ENCODE results near the gene TANGO6. TPM values are rescaled to one million over a fixed set of nuclear protein-coding genes. Genes with fewer than 3 reads are reported as not detected.

TANGO6 gene
- total and polyA plus RNA-seq, 12 donors: 1.9 to 17.9 (median 10.9) TPM

DNA sequence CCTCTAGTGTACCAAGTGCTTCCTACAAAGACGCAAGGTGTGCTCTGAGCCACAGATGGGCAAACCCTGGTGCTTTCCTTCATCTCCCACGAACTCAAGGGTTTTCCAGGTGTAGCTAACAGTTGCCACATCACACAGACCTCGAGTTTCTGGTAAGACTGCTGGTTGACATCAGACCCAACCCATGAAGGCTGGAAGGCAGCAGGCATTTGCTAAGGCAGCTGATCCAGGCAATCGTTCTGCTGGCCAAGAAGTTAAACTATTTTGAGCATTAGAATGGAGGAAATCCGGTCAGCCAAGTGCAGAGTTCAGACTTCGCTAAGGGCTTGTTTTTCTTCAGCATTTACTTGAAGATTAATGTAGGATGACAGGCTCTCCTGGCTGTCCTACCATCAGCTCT, 273.6 kb downstream of the TANGO6 start:
- TF ChIP-seq POLR2A (IDR thresholded peaks at IDR 0.05): no peak
- TF ChIP-seq, protein P1, sequence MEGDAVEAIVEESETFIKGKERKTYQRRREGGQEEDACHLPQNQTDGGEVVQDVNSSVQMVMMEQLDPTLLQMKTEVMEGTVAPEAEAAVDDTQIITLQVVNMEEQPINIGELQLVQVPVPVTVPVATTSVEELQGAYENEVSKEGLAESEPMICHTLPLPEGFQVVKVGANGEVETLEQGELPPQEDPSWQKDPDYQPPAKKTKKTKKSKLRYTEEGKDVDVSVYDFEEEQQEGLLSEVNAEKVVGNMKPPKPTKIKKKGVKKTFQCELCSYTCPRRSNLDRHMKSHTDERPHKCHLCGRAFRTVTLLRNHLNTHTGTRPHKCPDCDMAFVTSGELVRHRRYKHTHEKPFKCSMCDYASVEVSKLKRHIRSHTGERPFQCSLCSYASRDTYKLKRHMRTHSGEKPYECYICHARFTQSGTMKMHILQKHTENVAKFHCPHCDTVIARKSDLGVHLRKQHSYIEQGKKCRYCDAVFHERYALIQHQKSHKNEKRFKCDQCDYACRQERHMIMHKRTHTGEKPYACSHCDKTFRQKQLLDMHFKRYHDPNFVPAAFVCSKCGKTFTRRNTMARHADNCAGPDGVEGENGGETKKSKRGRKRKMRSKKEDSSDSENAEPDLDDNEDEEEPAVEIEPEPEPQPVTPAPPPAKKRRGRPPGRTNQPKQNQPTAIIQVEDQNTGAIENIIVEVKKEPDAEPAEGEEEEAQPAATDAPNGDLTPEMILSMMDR (IDR thresholded peaks at IDR 0.05): no peak
- peaks cover 0 to 54% of the 10 kb centered on the region in 2 donors for H3K36me3 ChIP-seq (replicated peaks in 1 of 2)
- no peak for DNase-seq
- peak overlapping the region in 2 of 5 donors; percentile 22 to 35 for H3K27ac ChIP-seq
- no peak overlapping the region for H3K4me3 ChIP-seq
- no peaks in the 10 kb centered on the region for H3K9me3 ChIP-seq (replicated peaks in 1 of 3)
- no peaks in the 10 kb centered on the region for H3K4me1 ChIP-seq (replicated peaks in 1 of 2)
- intact Hi-C loops (cut with DNase I): no loop called here
- no peaks in the 10 kb centered on the region for H3K27me3 ChIP-seq
- 55 to 79% (median 67%) methylated on average over 3 to 6 of the region's 6 CpGs for WGBS, 4 donors

DNA sequence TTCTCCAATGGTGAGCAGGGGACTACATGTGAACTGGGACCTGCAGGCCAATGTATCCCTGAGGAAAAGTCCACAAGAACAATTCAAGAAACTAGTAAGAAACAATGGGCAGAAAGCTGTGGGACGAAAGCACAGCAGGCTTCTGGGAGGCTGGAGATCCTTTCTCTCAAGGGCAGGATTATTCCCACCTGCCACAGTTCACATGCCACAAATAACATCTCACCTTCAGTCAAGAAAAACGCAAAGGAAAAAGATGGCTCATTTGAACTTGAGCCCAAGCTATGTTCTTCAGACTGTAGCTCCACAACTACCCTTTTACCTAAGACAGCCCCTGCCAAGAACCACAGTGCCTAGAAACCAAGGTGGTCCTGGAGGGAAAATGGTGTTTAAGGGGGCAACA, 275.1 kb downstream of the TANGO6 start:
- 91 to 100% (median 98%) methylated on average over 2 of the region's 2 CpGs for WGBS, 4 donors
- no peak for DNase-seq
- peaks cover 0 to 54% of the 10 kb centered on the region in 2 donors for H3K36me3 ChIP-seq (replicated peaks in 1 of 2)
- H3K9me3 ChIP-seq (replicated peaks in 1 of 3): no peaks in the 10 kb centered on the region
- TF ChIP-seq, protein P1 (IDR thresholded peaks at IDR 0.05): no peak
- TF ChIP-seq POLR2A (IDR thresholded peaks at IDR 0.05): no peak
- no peaks in the 10 kb centered on the region for H3K4me1 ChIP-seq (replicated peaks in 1 of 2)
- H3K27me3 ChIP-seq: no peaks in the 10 kb centered on the region
- intact Hi-C loops (cut with DNase I): no loop called here
- H3K4me3 ChIP-seq: no peak overlapping the region
- H3K27ac ChIP-seq: no peak overlapping the region

DNA sequence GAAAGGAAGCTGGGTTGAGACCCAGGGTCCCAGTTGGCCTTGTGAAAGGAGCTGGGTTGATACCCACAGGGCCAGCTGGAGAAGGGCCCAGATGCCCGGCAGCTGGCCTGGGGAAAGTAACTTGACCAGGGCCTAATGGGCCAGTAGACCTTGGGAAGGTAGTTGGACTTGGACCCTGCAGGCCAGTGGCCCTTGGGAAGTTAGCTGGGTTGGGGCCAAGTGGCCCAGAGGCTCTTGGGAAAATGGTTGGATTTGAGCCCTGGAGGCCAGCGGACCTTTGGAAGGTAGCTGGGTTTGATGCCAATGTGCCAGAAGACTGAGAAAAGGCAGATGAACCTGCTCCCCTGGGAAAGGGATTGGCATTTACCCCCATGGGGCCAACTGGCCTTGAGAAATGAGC, 275.7 kb downstream of the TANGO6 start:
- no peak overlapping the region for H3K4me3 ChIP-seq
- 79 to 90% (median 80%) methylated on average over 2 of the region's 2 CpGs for WGBS, 4 donors
- no peaks in the 10 kb centered on the region for H3K9me3 ChIP-seq (replicated peaks in 1 of 3)
- no peaks in the 10 kb centered on the region for H3K4me1 ChIP-seq (replicated peaks in 1 of 2)
- TF ChIP-seq POLR2A (IDR thresholded peaks at IDR 0.05): no peak
- TF ChIP-seq, protein P1 (IDR thresholded peaks at IDR 0.05): no peak
- H3K27me3 ChIP-seq: no peaks in the 10 kb centered on the region
- intact Hi-C loops (cut with DNase I): no loop called here
- peaks cover 0 to 53% of the 10 kb centered on the region in 2 donors for H3K36me3 ChIP-seq (replicated peaks in 1 of 2)
- DNase-seq: no peak
- H3K27ac ChIP-seq: no peak overlapping the region

DNA sequence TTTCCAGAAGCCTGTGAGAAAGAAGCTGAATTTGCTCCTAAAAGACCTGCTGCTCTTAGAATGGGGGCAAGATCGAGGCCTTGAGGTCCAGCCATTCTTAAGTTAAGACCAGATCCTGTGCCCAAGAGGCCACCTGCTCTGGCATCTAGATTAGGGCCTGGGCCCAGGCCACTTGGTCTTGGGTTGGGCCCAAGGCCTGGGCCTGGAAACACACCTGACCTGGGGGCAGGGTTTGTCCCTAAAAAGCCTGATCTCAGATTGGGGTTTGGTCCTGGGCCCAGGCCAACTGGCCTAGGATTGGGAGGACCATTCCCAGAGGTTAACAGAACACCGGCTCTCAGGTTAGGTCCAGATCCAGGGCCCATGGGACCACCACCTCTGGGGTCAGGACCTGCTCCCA, 276.2 kb downstream of the TANGO6 start:
- WGBS, 4 donors: 88 to 100% (median 96%) methylated on average over 1 to 2 of the region's 2 CpGs
- Histone ChIP-seq H3K4me1 (replicated peaks in 1 of 2) (no peaks in the 10 kb centered on the region), H3K27ac (no peak overlapping the region), H3K9me3 (replicated peaks in 1 of 3) (no peaks in the 10 kb centered on the region), H3K36me3 (replicated peaks in 1 of 2) (peaks cover 0 to 48% of the 10 kb centered on the region in 2 donors), H3K4me3 (no peak overlapping the region), H3K27me3 (no peaks in the 10 kb centered on the region)
- no peak for TF ChIP-seq POLR2A (IDR thresholded peaks at IDR 0.05)
- TF ChIP-seq, protein P1 (IDR thresholded peaks at IDR 0.05): no peak
- no peak for DNase-seq
- intact Hi-C loops (cut with DNase I): no loop called here

Data from adrenal gland (tissue), 12 donors.